ENCODE data around the gene WIPF1.

Gene WIPF1

GRCh38 chr2:174623106-174623637 is 25.6 kb upstream of the WIPF1 start:
- DNase-seq (ENCODE audit: low read depth in 2 of 2), result no peak

GRCh38 chr2:174621323-174621722 is 23.7 kb upstream of the WIPF1 start:
- no peak for DNase-seq (ENCODE audit: low read depth in 2 of 2)

- no peak for DNase-seq (ENCODE audit: low read depth in 2 of 2)
Observed at GRCh38 chr2:174618179-174618578, 20.6 kb upstream of the WIPF1 start.

- no peak for DNase-seq (ENCODE audit: low read depth in 2 of 2)
Observed at GRCh38 chr2:174617718-174618117, 20.1 kb upstream of the WIPF1 start.

GRCh38 chr2:174617120-174617519 is 19.5 kb upstream of the WIPF1 start:
- no peak for DNase-seq (ENCODE audit: low read depth in 2 of 2)

GRCh38 chr2:174615871-174616436 is 18.4 kb upstream of the WIPF1 start:
- no peak for DNase-seq (ENCODE audit: low read depth in 2 of 2)

GRCh38 chr2:174614261-174614660 is 16.7 kb upstream of the WIPF1 start:
- DNase-seq (ENCODE audit: low read depth in 2 of 2), result no peak

- DNase-seq (ENCODE audit: low read depth in 2 of 2), result no peak
Observed at GRCh38 chr2:174613531-174613930, 15.9 kb upstream of the WIPF1 start.

GRCh38 chr2:174612970-174613369 is 15.4 kb upstream of the WIPF1 start:
- no peak for DNase-seq (ENCODE audit: low read depth in 2 of 2)

GRCh38 chr2:174611854-174612253 is 14.2 kb upstream of the WIPF1 start:
- DNase-seq (ENCODE audit: low read depth in 2 of 2), result no peak

- DNase-seq (ENCODE audit: low read depth in 2 of 2), result no peak
Observed at GRCh38 chr2:174611006-174611405, 13.4 kb upstream of the WIPF1 start.

GRCh38 chr2:174610243-174610995 is 12.8 kb upstream of the WIPF1 start:
- DNase-seq (ENCODE audit: low read depth in 2 of 2), result no peak

- DNase-seq (ENCODE audit: low read depth in 2 of 2), result no peak
Observed at GRCh38 chr2:174609261-174609660, 11.7 kb upstream of the WIPF1 start.

GRCh38 chr2:174608866-174609214 is 11.2 kb upstream of the WIPF1 start:
- no peak for DNase-seq (ENCODE audit: low read depth in 2 of 2)

- no peak for DNase-seq (ENCODE audit: low read depth in 2 of 2)
Observed at GRCh38 chr2:174607989-174608865, 10.6 kb upstream of the WIPF1 start.

GRCh38 chr2:174607584-174607983 is 10.0 kb upstream of the WIPF1 start:
- DNase-seq (ENCODE audit: low read depth in 2 of 2), result no peak

- DNase-seq (ENCODE audit: low read depth in 2 of 2), result no peak
Observed at GRCh38 chr2:174606336-174606735, 8.7 kb upstream of the WIPF1 start.

GRCh38 chr2:174605687-174606086 is 8.1 kb upstream of the WIPF1 start:
- DNase-seq (ENCODE audit: low read depth in 2 of 2), result no peak

- DNase-seq (ENCODE audit: low read depth in 2 of 2), result peak in 1 of 2 donors; percentile 34
Observed at GRCh38 chr2:174603280-174603679, 5.7 kb upstream of the WIPF1 start.

GRCh38 chr2:174602745-174603144 is 5.1 kb upstream of the WIPF1 start:
- no peak for DNase-seq (ENCODE audit: low read depth in 2 of 2)

- no peak for DNase-seq (ENCODE audit: low read depth in 2 of 2)
Observed at GRCh38 chr2:174600349-174600748, 2.7 kb upstream of the WIPF1 start.

- no peak for DNase-seq (ENCODE audit: low read depth in 2 of 2)
Observed at GRCh38 chr2:174599310-174599921, 1.8 kb upstream of the WIPF1 start.
